Measurements from ENCODE around the gene TNFRSF12A.

TNFRSF12A gene

GRCh38 chr16:3014971-3015370 is 5.2 kb upstream of the TNFRSF12A start:
- TF ChIP-seq CTCF (IDR thresholded peaks at IDR 0.05; ENCODE audit: insufficient read depth, low read depth, low read length, missing control alignments): no peak
- no peak overlapping the region for H3K4me3 ChIP-seq (ENCODE audit: low read length)
- DNase-seq (ENCODE audit: low read depth): no peak

- H3K4me3 ChIP-seq (ENCODE audit: low read length): no peak overlapping the region
- DNase-seq (ENCODE audit: low read depth): no peak
- TF ChIP-seq CTCF (IDR thresholded peaks at IDR 0.05; ENCODE audit: insufficient read depth, low read depth, low read length, missing control alignments): no peak
These were observed 4.2 kb upstream of the TNFRSF12A start for GRCh38 chr16:3015865-3016521.

GRCh38 chr16:3017344-3017743 is 2.8 kb upstream of the TNFRSF12A start:
- no peak for TF ChIP-seq CTCF (IDR thresholded peaks at IDR 0.05; ENCODE audit: insufficient read depth, low read depth, low read length, missing control alignments)
- DNase-seq (ENCODE audit: low read depth): no peak
- H3K4me3 ChIP-seq (ENCODE audit: low read length): no peak overlapping the region

- peak; percentile 10 for TF ChIP-seq CTCF (IDR thresholded peaks at IDR 0.05; ENCODE audit: insufficient read depth, low read depth, low read length, missing control alignments)
- no peak for DNase-seq (ENCODE audit: low read depth)
These were observed 2.2 kb upstream of the TNFRSF12A start, which contains the start of gene CLDN6 for GRCh38 chr16:3017794-3018506. Gene CLDN6, minus strand, starts transcription at chr16:3018183. Its CDS starts 2,162 bp downstream, at chr16:3016021.

GRCh38 chr16:3019594-3020246 is 448 bp upstream of the TNFRSF12A start:
- H3K4me3 ChIP-seq (ENCODE audit: low read length): peak overlapping the region; percentile 48
- no peak for DNase-seq (ENCODE audit: low read depth)
- TF ChIP-seq CTCF (IDR thresholded peaks at IDR 0.05; ENCODE audit: insufficient read depth, low read depth, low read length, missing control alignments): no peak

More at GRCh38 chr16:3017794-3018506, 2.2 kb upstream of the TNFRSF12A start, which contains the start of gene CLDN6:
- H3K4me3 ChIP-seq (ENCODE audit: low read length): no peak within 1 kb of the TSS

- DNase-seq (ENCODE audit: low read depth): peak; percentile 93
- peak overlapping the region; percentile 94 for H3K4me3 ChIP-seq (ENCODE audit: low read length)
- TF ChIP-seq CTCF (IDR thresholded peaks at IDR 0.05; ENCODE audit: insufficient read depth, low read depth, low read length, missing control alignments): no peak
These were observed 658 bp downstream of the TNFRSF12A start for GRCh38 chr16:3020604-3021448.

Data from epithelial cell of esophagus (primary cell).